ENCODE results near the gene AK3.

DNA sequence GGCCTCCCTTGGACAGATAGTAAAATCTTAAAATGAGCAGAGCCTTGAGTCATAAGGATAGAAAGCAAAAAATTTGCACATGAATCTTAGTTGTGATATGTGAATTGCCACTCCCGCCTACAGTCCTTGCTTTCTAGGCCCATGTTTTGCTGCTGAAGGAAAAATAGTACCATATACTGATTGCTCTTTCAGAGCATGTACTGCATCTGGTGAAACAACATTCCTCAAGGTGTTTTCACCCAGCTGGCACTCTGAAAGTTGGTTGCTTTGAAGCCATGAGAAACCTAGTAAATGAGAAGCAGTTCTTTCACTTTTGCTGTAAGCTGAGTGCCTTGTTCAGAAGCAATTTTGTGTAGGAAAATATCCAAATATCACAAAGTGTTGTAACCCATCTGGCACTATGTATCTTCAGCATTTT lies 51.3 kb downstream of the AK3 start:
- TF ChIP-seq CTCF (IDR thresholded peaks at IDR 0.05; ENCODE audit: low read depth, low read length) (no peak), EZH2phosphoT487 (IDR thresholded peaks at IDR 0.05; ENCODE audit: low read depth) (no peak)
